CD4-positive, alpha-beta T cell treated with Interleukin-21 for 1 hour (primary cell): ENCODE results near the gene CASKIN1.

ENCODE experiments used
- DNase-seq: peaks from one replicate; pipeline ENCODE4 v3.0.0-alpha.2; 2020

The CASKIN1 gene

DNA sequence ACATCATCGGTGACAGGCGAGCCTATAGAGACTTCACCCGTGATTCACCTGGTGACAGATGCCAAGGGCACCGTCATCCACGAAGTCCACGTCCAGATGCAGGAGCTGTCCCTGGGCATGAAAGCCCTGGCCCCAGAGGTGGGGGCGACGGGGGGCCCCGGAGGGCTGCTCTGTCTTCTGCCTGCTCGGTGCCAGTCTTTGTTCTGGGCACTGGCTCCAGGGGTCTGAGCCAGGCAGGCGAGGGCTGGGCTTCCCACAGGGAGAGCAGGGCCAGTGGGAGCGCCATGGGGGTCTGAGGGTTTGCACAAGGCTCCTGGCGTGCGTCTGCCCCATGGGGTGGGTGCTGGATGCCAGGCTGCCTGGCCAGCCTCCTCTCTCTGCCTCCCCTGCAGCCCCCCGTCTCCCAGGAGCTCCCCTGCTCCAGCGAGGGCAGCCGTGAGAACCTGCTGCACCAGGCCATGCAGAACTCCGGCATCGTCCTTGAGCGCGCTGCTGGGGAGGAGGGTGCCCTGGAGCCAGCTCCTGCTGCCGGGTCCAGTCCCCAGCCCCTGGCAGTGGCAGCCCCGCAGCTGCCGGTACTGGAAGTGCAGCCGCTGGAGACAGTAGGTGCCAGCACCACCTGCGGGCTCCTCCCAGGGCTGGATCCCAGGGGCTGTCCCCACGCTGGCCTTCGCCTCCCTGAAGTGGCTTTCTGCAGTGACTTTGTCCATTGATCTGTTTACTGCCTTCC, 36.8 kb upstream of the CASKIN1 start:
- no peak for DNase-seq

DNA sequence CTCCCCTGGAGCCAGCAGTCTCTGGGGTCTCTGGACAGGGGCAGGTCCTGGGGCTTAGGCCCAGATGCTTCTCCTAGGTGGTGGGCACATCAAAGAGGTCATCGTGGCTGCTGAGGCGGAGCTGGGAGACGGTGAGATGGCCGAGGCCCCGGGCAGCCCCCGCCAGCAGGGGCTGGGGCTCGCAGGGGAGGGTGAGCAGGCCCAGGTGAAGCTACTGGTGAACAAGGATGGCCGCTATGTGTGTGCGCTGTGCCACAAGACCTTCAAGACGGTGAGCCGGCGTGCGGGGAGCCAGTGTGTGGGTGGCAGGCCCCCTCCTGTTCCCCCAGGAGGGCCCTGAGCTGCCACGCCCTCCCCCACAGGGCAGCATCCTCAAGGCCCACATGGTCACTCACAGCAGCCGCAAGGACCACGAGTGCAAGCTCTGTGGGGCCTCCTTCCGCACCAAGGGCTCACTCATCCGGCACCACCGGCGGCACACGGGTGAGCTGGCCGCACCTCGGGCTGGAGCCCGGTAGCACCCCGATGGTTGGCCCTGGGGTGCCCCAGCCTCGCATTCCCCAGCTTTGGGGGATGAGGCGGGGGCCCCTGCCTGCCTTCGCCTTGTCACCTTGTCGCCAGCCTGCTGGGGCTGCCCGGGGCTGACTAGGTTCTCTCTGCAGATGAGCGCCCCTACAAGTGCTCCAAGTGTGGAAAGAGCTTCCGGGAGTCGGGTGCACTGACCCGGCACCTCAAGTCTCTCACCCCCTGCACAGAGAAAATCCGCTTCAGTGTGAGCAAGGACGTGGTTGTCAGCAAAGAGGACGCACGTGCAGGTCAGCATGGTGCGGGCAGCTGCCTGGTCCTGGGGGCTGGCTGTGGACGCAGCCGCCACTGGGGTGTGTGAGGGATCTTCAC, 35.9 kb upstream of the CASKIN1 start:
- no peak for DNase-seq

DNA sequence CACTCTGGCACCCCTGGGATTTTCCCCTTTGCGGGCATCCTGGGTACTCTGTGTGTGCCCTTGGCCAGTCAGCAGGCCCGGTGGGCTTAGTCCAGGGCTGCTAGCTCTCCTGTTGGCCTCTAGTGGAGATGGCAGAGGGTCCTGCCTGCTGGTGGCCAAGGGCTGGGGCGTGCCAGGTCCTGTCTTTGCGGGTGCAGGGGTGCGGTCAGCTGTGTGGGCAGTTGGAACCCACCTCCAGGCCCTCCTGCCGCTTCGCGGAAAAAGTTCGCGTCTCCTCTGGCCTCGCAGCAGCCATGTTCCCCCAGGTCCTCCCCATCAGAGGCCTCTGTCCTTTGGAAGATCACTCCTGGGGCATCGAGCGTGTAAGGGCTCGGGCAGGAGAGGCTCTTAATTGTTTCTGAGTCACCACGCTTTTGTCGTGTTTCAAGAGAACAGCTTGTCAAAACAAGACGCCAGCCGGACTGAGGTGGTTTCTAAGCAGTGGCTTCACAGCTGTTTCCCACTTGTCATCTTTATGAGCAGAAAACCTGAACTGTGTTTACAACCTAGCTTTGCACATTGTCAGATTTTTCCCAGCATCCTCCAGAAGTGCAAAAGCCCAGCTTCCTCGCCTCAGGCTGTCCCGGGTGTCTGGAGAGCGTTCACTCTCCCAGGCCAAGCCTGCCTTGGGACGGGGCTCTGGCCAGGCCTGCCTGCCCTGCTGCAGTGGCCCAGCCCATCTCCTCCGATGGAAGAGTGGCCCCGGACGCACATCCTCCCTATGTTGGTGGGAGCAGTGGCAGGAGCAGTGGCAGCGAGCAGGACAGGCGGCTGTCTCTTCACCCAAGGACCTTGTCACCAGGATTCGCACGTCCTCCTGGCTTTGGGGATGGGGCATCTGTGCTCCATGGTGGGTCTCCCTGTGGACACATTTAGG, 34.9 kb upstream of the CASKIN1 start:
- DNase-seq, result no peak

DNA sequence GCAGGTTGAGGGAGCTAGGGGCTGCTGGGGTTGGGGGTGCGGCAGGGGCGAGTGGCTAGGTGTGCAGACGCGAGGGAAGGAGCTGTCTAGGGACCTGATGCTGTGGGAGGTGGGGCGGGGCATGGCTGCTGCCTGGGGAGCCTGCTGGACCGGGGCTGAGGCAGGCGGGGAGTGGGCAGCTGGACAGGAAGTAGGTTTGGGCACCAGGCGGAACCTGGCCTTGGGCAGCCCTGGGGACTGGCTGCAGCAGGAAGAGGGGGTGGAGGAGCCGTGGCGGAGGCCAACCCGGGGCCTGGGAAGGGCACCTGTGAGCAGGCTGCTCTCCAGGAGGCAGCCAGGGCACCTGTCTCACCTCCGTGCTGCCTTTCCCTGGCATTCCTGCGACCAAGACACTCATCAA, 34.0 kb upstream of the CASKIN1 start:
- no peak for DNase-seq

DNA sequence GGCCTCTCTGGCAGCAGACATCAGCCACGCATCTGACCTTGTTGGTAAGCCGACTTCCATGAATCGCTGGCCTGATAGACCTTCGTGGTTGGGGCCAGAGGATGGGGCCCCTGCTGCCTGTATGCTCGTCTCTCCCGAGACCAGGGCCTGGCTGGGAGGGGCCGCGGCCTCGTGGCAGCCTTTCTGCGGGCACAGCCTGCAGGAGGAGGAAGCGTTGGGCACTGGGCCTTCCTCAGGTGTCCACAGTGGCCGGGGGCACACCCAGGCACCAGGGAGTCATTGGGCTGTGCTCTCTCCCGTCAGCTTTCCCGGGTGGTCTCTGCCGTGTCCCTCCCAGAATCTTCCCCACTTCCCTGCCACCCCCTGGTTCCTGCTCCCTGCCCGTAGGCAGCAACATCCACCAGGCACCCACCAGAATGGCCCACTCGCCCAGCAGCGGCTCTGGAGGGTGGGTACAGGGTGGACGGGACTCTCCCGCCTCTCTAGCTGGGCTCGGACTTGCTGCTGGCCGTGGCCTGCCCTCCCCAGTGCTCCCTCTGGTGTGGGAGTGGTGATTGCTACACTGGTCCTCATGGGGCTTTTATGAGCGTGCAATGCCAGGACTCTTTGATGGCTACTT, 33.3 kb upstream of the CASKIN1 start:
- DNase-seq, result no peak

DNA sequence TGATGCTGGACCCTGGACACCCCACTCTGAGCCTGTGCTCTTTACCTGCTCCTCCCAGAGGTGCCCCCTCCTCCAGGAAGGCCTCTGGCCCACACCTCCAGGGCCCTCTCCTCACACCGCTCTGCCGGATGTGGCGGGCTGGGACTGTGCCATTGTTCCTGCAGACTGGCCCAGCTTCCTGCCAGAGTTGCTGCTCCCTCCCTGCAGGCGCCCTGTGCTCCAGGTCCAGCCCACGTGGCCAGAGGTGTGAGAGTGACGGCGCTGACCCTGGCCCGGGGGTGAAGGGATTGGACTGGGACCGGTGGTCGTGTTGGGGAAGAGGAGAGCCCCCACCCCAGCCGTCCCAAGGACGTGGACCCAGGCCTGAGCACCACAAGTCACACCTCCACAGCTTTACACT, 32.7 kb upstream of the CASKIN1 start:
- DNase-seq, result no peak

DNA sequence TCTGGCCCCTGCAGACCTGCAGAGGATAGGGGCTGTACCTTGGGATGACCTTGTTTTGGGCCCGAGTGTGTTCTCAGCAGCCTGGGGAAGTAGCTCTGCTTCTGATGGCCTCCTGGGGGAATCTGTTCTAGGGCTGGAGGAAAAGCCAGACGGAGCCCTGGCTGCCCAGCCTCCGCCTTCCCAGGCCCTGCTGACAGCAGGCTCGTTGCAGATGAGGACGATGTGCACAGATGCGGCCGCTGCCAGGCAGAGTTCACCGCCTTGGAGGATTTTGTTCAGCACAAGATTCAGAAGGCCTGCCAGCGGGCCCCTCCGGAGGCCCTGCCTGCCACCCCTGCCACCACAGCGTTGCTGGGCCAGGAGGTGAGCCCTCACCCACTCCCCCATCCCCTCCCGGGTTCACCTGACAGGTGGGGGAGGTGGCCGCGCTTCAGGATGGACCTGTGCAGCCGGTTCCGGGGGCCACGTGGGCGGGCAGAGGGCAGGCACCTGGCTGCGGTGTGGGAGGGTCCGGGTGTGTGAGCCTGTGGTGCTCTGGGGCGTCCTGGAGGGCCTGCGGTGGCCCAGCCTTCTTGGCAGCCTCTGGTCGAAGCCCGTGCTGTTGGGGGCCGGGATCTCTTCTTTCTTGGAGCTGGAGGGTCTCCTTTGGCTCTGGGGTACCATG, 31.9 kb upstream of the CASKIN1 start:
- no peak for DNase-seq

DNA sequence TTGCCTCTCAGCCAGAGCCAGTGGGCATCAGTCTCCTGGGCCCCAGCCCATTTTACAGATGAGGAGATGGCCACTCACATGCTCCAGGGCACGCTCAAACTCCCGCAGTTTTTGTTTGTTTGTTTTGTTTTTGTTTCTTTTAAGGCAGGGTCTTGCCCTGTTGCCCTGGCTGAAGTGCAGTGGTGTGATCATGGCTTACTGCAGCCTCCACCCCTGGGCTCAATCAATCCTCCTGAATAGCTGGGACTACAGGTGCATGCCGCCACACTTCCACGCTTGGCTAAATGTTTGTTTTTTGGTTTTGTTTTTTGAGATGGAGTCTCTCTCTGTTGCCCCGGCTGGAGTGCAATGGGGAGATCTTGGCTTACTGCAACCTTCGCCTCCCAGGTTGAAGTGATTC, 30.5 kb upstream of the CASKIN1 start:
- DNase-seq, result no peak

DNA sequence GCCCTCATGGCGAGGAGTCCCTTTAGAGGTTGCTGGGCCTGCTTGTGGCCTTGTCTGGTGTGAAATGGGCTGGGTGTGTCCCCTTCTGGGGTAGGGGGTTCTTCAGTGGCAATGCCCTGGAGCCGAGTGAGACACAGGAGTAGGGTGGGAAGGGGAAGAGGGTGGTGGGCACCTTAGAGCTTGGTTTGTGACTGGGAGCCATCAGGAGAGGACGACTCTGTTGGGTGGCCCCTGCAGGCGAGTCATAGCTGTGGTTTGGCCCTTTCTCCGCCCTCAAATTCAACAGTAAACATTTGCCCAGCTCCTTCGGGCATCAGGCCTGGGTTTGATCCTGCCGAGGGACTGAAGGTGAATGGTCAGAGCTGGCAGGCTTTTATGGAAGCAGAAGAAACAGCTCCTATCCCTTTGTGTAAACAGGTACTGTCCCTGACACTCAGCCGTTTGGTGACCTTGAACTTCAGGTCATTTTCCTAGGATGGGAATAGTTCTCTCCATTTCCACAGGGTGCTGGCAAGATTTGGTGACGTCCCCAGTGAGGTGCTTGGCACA, 29.9 kb upstream of the CASKIN1 start:
- no peak for DNase-seq

DNA sequence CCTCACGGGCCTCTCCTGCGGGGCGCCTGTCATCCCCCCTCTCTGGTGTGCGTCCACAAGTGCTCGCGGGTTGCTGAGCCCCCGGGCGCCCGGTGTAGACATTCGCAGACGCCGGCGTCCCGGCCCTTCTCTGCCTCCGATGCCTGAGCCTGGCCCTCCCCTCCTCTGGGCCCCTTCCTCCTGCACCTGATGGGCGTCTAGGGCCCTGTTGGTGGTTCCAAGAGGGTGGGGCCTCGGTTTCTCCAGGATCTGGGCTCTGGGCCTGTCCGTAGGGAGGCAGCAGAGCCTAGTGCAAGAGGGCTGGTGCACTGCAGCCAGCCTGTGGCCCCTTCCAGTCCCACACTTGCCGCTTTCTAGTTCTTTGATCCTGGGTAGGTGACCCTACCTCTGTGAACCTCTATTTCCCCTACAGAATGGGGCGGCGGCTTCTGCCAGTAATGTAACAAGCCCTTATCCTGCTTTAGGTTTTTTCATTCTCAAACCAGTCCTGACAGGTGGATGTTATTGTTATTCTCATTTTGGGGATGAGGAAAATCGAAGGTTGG, 27.6 kb upstream of the CASKIN1 start:
- peak; percentile 20 for DNase-seq

DNA sequence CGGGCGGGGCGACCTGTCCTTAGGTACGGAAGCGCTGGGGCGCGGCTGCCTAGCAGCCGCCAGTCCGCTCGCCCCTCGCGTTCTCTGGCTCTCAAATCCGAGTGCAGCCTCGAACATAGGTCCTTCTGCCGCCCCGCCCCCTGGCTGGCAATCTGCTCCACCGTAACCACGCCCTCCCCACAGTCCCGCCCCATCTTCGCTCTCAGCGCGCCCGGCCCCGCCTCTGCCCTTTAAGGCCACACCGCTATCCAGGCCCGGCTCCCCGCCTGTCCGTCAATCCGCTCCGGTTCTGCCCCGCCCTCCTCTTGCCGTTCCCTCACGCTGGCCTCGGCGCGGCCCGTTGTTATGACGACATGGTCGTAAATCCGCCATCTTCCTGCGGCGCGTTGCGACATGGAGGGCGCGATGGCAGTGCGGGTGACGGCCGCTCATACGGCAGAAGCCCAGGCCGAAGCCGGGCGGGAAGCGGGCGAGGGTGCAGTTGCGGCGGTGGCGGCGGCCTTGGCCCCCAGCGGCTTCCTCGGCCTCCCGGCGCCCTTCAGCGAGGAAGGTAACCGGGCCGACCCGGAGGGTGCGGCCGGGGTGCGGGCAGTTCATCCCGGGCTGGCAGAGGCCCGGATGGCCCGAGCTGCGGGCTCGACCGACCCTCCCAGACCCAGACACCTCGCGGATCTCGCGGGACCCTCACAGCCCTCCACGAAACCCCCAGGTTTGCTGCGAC, 27.0 kb upstream of the CASKIN1 start, which contains the start of gene E4F1:
E4F1 (plus strand) TSS at position 371 of the 721 bp plus-strand sequence; CDS start at position 394, 23 bp downstream.
- peak; percentile 100 for DNase-seq

DNA sequence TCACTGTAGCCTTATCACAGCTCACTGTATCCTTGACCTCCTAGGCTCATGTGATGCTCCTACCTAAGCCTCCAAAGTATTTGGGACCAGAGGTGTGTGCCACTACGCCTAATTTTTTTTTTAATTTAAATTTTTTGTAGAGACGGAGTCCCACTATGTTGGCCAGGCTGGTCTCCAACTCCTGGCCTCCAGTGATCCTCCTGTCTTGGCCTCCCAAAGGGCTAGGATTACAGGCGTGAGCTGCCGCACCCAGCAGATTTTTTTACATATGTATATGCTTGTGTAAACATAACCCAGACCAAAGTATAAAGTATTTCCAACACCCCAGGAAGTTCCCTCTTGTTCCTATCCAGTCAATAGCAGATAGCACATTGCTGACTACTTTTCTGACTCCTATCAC, 19.9 kb upstream of the CASKIN1 start:
- no peak for DNase-seq

DNA sequence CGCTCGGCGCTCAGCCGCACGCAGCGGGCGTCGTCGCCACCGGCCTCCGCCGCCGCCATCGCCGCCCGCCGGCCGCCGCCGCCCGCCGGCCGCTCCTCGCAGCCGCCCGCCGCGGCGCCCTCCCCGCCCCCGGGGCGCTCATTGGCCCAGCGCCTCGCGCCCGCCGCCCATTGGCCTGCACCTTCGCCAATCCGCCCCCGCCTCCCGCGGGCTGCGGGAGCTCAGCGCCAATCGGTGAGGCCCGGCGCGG, 18.2 kb upstream of the CASKIN1 start, which contains the start of gene PGP:
PGP (minus strand) TSS at position 122 of the 250 bp plus-strand sequence; CDS start at position 59, 63 bp downstream.
- no peak for DNase-seq

DNA sequence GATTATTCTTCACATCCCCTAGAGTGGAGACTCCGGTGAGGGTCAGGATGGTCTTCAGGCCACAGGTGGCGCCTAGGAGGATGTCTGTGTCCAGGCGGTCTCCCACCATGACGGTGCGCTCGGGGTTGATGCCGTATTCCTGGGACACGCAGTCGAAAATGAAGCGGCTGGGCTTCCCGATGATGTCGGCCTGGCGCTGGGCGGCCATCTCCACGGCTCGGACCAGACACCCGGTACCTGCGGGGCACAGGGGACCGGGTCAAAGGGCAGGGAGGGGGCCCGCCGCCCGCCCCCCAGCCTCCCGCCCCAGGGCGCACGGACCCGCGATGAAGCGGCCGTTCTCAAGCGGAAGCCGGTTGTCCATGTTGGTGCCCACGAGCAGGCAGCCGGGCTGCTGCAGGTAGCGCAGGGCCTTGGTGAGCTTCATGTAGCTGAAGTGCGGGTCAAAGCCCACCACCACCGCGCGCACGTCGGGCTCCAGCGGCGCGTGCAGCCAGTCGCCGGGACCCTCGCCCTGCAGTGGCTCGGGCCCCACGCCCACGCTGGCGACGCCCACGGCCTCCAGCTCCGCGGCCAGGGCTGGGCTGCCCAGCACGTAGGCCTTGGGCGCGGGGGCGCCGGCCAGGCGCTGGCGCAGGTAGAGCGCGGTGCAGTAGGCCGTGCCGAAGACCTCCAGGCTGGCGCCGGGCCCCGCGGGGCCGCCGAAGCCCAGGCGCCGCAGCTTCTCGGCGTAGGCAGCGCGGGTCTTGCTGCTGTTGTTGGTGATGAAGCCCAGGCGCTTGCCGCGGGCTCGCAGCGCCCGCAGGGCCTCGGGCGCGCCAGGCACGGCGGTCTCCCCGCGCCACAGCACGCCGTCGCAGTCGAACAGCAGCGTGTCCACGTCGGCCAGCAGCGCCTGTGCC, 17.7 kb upstream of the CASKIN1 start:
- no peak for DNase-seq

DNA sequence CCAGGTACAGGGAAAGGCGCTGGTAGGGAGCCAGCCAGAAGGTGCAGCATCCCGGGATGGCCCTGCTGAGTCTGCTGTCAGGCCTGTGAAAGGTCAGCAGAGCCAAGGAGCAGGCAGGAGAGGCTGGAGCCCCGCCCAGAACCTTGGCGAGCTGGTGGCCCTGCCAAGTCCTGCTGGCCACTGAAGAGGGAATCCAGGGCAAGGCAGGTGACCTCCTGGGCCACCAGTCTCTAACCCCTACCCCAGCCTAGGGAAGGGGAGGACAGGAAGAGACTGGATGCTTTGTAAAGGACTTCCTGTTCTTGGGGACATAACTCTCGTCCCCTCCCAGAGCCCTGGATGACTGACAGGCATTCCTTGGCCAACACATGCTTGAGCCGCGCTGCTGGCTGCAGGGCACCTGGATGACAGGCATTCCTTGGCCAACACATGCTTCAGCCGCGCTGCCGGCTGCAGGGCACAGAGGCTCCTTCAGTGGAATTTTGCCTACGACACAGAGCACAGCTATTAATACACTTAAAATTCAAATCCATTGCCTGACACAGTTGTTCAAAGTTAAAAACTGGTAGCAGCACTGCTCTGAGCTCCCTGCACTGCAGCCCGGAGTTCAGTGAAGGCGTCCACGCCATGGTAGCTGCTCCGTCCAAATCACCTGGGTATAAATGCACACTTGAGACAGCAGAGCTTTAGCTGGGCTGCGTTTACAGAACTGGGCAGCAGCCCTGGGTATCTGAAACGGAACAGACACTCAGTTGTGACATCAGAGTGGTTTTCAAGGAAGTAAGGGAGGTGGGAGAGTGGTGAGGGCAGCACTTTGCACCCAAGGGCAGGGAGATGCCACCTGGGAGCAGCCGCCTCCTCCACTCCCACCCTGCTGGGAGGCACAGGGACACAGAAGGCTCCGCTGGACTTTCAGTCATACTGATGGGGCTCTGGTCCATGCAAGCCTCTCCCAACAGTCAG, 16.2 kb upstream of the CASKIN1 start:
- DNase-seq, result no peak

DNA sequence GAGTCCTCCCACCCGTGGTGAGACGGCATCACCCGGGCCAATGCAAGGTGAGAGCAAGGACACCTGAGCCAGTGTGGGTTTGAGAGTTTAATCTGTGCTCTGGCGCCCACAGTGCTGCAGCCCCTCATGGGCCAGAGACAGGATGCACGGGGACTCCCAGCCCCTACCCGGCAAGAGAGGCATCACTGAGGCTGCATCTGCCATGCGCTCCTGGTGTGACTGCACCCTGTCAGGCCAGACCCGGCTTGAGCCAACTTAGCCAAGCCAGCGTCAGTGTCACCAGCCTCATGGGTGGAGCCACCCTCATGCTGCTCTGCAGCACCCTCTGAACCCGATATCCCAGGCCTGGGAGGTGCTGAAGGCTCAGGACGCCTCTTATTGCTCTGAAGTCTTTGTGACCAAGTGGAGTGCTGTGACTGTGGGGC, 15.5 kb upstream of the CASKIN1 start:
- DNase-seq, result no peak

DNA sequence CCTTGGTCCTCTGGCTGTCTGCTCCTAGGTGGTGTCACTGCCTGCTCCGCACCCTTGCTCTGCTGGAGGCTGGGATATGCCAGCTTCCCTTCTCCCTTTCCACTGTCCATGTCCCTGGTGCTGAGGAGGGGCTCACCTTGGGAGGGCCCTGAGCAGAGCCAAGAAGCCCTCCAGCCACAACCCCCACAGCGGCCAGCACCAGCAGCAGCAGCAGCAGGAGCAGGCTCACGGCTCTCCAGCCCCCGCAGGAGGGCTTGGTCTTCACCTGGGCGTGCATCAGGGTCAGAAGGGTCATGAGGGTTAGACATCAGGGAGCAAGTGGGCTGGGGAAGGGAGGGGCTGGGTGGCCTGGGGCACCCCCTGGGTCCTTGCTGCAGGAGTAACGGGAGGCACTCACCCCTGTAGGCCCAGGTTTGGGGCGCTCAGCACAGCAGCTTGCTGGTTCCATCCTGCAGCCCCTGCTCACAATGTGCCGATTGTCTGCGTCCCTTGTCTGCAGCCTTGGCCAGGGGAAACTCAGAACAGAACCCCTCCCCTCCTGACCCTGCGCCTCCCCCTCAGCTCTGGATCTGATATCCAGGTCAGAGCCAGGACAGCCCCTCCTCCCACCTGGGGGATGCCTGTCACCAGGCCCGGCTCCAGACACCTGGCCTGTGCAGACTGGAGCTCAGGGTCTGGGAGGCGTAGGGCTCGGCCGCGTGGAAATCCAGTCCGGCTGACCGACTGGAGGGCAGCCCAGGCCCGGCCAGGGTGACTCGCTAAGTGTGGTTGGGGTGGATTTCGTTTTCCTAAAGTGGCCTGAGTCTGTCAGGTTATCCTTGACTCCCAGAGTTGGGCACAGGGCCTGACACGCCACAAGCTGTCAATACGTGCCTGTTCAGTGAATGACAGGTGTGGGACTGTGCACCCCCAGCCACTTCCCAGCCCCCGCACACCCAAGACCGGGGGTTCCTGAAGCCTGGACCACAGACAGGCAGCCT, 14.3 kb upstream of the CASKIN1 start, which contains the start of gene BRICD5:
BRICD5 (minus strand) TSS at position 478 of the 980 bp plus-strand sequence; CDS start at position 448, 30 bp downstream.
- no peak for DNase-seq
